Loucy (cell line): ENCODE measurements around the gene WWOX.

ENCODE experiments used
- H2AFZ ChIP-seq: fragments of 200-600 bp; sonication (generic); 2 replicates; pipeline ENCODE4 v1.6.0; 2016; ENCODE audit warnings: antibody characterized with exemption, mild to moderate bottlenecking, low read length, moderate library complexity
- H3F3A ChIP-seq: fragments of 200-600 bp; 2 replicates; pipeline ENCODE4 v1.6.0; 2016; ENCODE audit warnings: antibody characterized with exemption, low read depth, mild to moderate bottlenecking
- H3K27me3 ChIP-seq: fragments of 200-600 bp; sonication (generic); 2 replicates; pipeline ENCODE4 v1.6.1; 2014; ENCODE audit warnings: low read length, mild to moderate bottlenecking; ENCODE audit not compliant: insufficient read depth, poor library complexity, severe bottlenecking
- H3K36me3 ChIP-seq: fragments of 200-600 bp; sonication (generic); 2 replicates; pipeline ENCODE4 v1.6.1; 2016; ENCODE audit warnings: low read length; ENCODE audit not compliant: insufficient read depth
- H3K4me1 ChIP-seq: fragments of 200-600 bp; sonication (generic); 2 replicates; pipeline ENCODE4 v1.5.1; 2014; ENCODE audit warnings: low read length, mild to moderate bottlenecking; ENCODE audit not compliant: insufficient read depth, poor library complexity, severe bottlenecking
- H3K4me2 ChIP-seq: fragments of 200-600 bp; sonication (generic); 2 replicates; pipeline ENCODE4 v1.6.0; 2014; ENCODE audit warnings: antibody characterized with exemption, low read length, low read depth, mild to moderate bottlenecking; ENCODE audit not compliant: poor library complexity, severe bottlenecking
- H3K4me3 ChIP-seq: fragments of 200-600 bp; sonication (generic); 2 replicates; pipeline ENCODE4 v1.5.1; 2014; ENCODE audit warnings: low read length, mild to moderate bottlenecking, mixed read lengths; ENCODE audit not compliant: poor library complexity, severe bottlenecking
- H3K79me2 ChIP-seq: fragments of 200-600 bp; sonication (generic); 2 replicates; pipeline ENCODE4 v1.6.1; 2014; ENCODE audit warnings: low read length; ENCODE audit not compliant: insufficient read depth
- H3K9ac ChIP-seq: fragments of 200-600 bp; sonication (generic); 2 replicates; pipeline ENCODE4 v1.6.0; 2014; ENCODE audit warnings: mild to moderate bottlenecking, low read depth, low read length, moderate library complexity; ENCODE audit not compliant: poor library complexity, severe bottlenecking
- H3K9me2 ChIP-seq: fragments of 200-600 bp; sonication (generic); replicated peaks from 2 replicates; pipeline ENCODE4 v1.6.1; 2016; ENCODE audit warnings: low read depth, low read length, mixed read lengths
- H3K9me3 ChIP-seq: fragments of 200-600 bp; sonication (generic); 2 replicates; pipeline ENCODE4 v1.6.1; 2014; ENCODE audit warnings: mild to moderate bottlenecking, antibody characterized with exemption, low read length, low read depth; ENCODE audit not compliant: insufficient read depth
- H4K20me1 ChIP-seq: fragments of 200-600 bp; sonication (generic); 2 replicates; pipeline ENCODE4 v1.6.0; 2014; ENCODE audit warnings: antibody characterized with exemption, low read length, mild to moderate bottlenecking; ENCODE audit not compliant: insufficient read depth, poor library complexity, severe bottlenecking
- CTCF ChIP-seq: fragments of 200-600 bp; sonication (generic); conservative IDR thresholded peaks from 2 replicates; pipeline ENCODE4 v1.5.1; 2014; ENCODE audit warnings: mild to moderate bottlenecking, antibody characterized with exemption, low read length
- EZH2phosphoT487 ChIP-seq: fragments of 200-600 bp; IDR thresholded peaks from 2 replicates; pipeline ENCODE4 v1.6.1; 2018; ENCODE audit warnings: antibody characterized with exemption, mild to moderate bottlenecking, moderate library complexity, borderline replicate concordance

The WWOX gene

GRCh38 chr16:78251115-78251514 lies 151.7 kb downstream of the WWOX start:
- Histone ChIP-seq H3K27me3 (no peaks in the 10 kb centered on the region), H4K20me1 (no peaks in the 10 kb centered on the region), H3K4me3 (no peak overlapping the region), H2AFZ (no peak overlapping the region), H3K4me1 (peaks cover 13% of the 10 kb centered on the region), H3K9me2 (no peaks in the 10 kb centered on the region), H3K36me3 (no peaks in the 10 kb centered on the region), H3K4me2 (no peak overlapping the region), H3K9ac (no peak overlapping the region), H3F3A (no peaks in the 10 kb centered on the region), H3K9me3 (no peaks in the 10 kb centered on the region), H3K79me2 (no peaks in the 10 kb centered on the region)
- no peak for TF ChIP-seq EZH2phosphoT487
- no peak for TF ChIP-seq CTCF

- peaks cover 5% of the 10 kb centered on the region for H3K4me1 ChIP-seq
- no peaks in the 10 kb centered on the region for H3K36me3 ChIP-seq
- TF ChIP-seq EZH2phosphoT487 = no peak
- no peak for TF ChIP-seq CTCF
- no peak overlapping the region for H3K9ac ChIP-seq
- no peaks in the 10 kb centered on the region for H3K9me3 ChIP-seq
- no peaks in the 10 kb centered on the region for H3K9me2 ChIP-seq
- H3K27me3 ChIP-seq = no peaks in the 10 kb centered on the region
- no peak overlapping the region for H3K4me3 ChIP-seq
- H4K20me1 ChIP-seq = no peaks in the 10 kb centered on the region
- H3K79me2 ChIP-seq = no peaks in the 10 kb centered on the region
- H3F3A ChIP-seq = no peaks in the 10 kb centered on the region
- no peak overlapping the region for H3K4me2 ChIP-seq
- no peak overlapping the region for H2AFZ ChIP-seq
These were observed 153.3 kb downstream of the WWOX start for GRCh38 chr16:78252757-78253156.

- Histone ChIP-seq H3K36me3 (no peaks in the 10 kb centered on the region), H3K4me3 (no peak overlapping the region), H3K27me3 (no peaks in the 10 kb centered on the region), H2AFZ (no peak overlapping the region), H3K9me2 (no peaks in the 10 kb centered on the region), H3K79me2 (no peaks in the 10 kb centered on the region), H3K4me2 (no peak overlapping the region), H4K20me1 (no peaks in the 10 kb centered on the region), H3K4me1 (peaks cover 17% of the 10 kb centered on the region), H3K9me3 (no peaks in the 10 kb centered on the region), H3F3A (no peaks in the 10 kb centered on the region), H3K9ac (no peak overlapping the region)
- no peak for TF ChIP-seq EZH2phosphoT487
- no peak for TF ChIP-seq CTCF
These were observed 155.4 kb downstream of the WWOX start for GRCh38 chr16:78254841-78255240.
